Measurements from ENCODE around the gene ST3GAL2.

Gene ST3GAL2

DNA sequence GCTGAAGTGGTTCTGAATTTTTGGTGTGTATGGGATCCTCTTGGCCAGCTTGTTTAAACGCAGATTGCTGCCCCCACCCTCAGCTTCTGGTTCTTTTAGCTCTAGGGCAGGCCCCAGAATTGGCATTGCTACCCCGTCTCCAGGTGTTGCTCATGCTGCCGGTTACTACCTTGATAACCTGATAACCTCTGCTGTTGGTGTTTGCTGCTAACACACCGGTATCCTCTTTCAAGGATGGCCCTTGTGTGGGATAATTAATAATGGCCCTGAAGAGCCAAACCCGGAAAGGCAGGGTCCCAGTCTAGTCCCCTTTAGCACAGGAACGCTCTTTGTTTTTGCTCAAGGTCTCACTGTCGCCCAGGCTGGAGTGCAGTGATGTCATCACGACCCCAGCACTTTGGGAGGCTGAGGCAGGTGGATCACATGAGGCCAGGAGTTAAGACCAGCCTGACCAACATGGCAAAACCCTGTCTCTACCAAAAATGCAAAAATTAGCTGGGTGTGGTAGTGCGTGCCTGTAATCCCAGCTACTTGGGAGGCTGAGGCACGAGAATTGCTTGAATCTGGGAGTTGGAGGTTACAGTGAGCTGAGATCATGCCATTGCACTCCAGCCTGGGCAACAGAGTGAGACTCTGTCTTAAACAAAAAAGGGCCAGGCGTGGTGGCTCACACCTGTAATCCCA is 1.3 kb upstream of the ST3GAL2 start:
- ChIA-PET POLR2A (ENCODE audit: low non-redundant PET) (interaction anchor here (0.5 kb wide), 1 partner anchor 11 kb away, joined by 6 read pairs; no protein-coding TSS in a partner anchor), CTCF (interaction anchor here (0.6 to 1.4 kb wide), 2 partner anchors 31 to 1139 kb away, joined by 3 read pairs; no protein-coding TSS in a partner anchor)
- no peak for DNase-seq (ENCODE audit: low spot score)
- TF ChIP-seq, protein P1, sequence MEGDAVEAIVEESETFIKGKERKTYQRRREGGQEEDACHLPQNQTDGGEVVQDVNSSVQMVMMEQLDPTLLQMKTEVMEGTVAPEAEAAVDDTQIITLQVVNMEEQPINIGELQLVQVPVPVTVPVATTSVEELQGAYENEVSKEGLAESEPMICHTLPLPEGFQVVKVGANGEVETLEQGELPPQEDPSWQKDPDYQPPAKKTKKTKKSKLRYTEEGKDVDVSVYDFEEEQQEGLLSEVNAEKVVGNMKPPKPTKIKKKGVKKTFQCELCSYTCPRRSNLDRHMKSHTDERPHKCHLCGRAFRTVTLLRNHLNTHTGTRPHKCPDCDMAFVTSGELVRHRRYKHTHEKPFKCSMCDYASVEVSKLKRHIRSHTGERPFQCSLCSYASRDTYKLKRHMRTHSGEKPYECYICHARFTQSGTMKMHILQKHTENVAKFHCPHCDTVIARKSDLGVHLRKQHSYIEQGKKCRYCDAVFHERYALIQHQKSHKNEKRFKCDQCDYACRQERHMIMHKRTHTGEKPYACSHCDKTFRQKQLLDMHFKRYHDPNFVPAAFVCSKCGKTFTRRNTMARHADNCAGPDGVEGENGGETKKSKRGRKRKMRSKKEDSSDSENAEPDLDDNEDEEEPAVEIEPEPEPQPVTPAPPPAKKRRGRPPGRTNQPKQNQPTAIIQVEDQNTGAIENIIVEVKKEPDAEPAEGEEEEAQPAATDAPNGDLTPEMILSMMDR (conservative IDR thresholded peaks at IDR 0.05; ENCODE audit: low read depth), result no peak
- H3K27ac ChIP-seq, result peak overlapping the region; percentile 80

DNA sequence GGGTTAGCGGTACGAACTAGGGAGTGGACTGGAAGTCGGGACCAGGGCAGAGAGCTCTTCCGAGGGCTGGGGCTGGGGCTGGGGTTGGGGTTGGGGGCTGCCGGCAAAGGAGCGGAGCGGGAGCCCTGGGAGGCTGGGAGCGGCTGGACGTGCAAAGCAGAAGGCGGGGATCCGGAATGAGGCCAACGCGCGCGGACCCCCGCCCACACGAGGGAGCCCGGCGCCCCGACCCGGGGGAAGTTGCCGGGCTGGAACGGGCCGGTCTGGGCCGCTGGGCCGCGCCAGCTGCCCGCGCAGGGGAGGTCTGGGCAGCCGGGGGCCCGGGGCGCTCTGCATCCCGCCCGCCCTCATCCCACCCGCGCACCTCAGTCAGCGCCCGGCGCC is 323 bp downstream of the ST3GAL2 start:
- DNase-seq (ENCODE audit: low spot score), result no peak
- ChIA-PET POLR2A (ENCODE audit: low non-redundant PET) (interaction anchor here (0.6 to 2.3 kb wide), 2 partner anchors 16 to 58 kb away, joined by 7 to 11 read pairs; partner anchors contain the start of gene FCSK), CTCF (interaction anchor here (1.1 to 1.3 kb wide), 2 partner anchors 14 to 58 kb away, joined by 5 read pairs; no protein-coding TSS in a partner anchor)
- TF ChIP-seq, protein P1 (conservative IDR thresholded peaks at IDR 0.05; ENCODE audit: low read depth), result no peak
- peak overlapping the region; percentile 80 for H3K27ac ChIP-seq

DNA sequence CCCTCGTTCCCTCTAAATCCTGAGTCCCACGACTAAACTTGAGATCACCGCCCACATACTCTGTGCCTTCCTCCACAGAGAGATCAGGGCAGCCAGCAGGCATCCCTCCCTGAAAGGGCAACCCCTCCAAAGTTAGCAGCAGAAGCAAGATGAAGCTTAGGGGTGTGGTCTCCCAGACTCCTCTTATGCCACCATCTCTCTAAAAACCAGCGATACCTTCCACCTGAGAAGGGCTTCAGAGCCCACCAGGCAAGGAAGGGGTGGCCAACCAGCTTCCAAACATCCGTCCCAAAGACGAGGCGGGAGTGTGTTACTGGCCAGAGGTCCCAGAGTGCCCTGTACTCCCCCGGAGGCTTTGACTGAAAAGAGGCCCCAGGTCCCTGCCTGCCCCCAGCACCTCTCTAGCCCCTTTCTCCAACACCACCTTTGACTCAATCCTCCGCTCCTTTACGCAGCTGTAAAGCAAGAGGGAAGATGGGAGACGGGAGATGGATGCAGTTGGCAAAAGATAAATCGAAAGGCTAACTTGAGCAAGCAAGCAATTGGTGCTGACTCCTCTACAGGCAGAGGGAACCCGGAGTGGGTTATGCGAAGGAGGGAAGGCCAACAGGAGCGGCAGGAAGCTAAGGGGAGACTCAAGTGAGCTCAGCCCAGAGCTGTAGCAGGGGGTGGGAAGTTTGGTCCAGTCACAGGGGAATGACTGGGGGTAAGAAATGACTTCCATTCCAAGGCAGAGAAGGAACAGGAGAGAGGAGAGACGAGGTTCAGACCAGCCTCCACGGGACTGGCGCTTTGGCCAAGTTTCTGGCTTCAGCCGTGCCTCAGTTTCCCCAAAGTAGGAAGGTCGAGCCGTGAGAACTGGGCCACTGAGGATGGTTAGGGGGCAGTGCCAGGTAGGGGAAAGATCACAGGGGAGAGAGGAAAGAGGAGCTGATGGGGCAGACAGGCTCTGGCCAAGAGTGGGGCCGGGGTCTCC is 1.0 kb downstream of the ST3GAL2 start:
- DNase-seq (ENCODE audit: low spot score), result no peak
- ChIA-PET CTCF (interaction anchor here (0.5 to 1.3 kb wide), 4 partner anchors 13 to 87 kb away, joined by 3 to 5 read pairs (median 5); no protein-coding TSS in a partner anchor), POLR2A (ENCODE audit: low non-redundant PET) (interaction anchor here (2.3 kb wide), 1 partner anchor 57 kb away, joined by 11 read pairs; no protein-coding TSS in a partner anchor)
- TF ChIP-seq, protein P1 (conservative IDR thresholded peaks at IDR 0.05; ENCODE audit: low read depth), result no peak
- H3K27ac ChIP-seq, result peak overlapping the region; percentile 80

DNA sequence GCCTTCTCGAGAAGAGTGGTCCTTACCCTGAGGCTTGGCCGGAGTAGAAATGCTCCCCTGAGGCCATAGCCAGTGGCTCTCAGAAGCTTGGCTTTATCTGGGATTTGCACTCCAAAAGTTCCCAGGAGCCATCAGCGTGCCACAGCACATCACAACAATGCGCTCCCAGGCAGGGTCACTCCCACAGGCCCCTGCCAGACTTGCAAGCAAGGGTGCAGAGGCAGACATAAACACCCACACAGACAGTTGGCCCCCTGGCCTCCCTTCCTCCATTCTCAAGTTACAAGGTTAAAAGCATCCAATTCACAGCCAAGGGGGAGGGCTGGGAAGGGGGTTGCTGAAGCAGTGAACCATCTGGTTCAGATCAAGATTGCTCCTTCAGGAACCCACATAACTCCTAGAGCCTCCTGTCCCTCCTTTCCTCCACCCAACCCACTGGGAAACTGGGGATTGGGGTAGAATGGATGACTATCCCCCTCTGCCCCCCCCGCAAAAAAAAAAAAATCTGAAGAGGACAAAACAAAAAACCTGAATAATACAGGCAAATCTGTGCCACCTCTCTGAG is 1.8 kb downstream of the ST3GAL2 start:
- H3K27ac ChIP-seq, result peak overlapping the region; percentile 80
- CTCF ChIA-PET, result interaction anchor here (0.5 to 1.3 kb wide), 2 partner anchors 12 to 87 kb away, joined by 5 read pairs; no protein-coding TSS in a partner anchor
- TF ChIP-seq, protein P1 (conservative IDR thresholded peaks at IDR 0.05; ENCODE audit: low read depth), result no peak
- no peak for DNase-seq (ENCODE audit: low spot score)
- POLR2A ChIA-PET (ENCODE audit: low non-redundant PET), result no interaction called here

DNA sequence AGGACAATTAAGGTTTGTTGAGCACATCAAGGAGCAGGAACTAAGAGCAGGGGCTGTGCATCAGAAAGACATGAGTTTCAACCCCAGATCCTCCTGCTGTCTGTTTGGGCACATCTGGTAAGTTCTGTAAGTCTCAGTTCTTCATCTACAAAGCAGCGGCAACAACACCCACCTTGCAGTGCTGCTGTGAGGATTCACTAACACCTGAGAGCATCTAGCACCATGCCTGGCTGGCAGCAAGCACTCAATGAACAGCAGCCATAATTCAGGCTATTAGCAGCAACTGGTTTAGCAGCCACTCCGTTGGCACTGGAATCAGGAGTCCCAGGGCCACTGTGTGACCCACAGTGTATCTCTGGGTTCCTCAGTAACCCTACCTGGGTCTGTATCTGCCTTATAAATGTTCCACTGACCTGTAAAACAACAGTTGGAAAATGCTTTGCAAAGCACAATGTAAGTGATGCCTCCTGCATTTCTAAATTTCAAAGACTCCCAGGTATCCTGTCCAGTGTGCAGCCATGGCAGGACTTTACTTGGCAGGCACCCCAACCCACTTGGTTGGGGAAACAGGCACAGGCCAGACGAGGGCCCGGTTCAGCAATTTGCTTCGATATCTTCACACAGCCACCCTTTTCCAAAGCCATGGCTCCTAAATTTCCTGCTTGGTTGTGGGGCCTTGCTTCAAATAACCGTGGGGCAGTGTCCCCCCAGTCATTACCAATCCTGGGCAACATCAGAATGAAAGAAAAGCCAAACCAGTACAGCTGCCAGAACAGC is 4.2 kb downstream of the ST3GAL2 start:
- peak overlapping the region; percentile 81 for H3K27ac ChIP-seq
- POLR2A ChIA-PET (ENCODE audit: low non-redundant PET), result interaction anchor here (0.7 kb wide), 1 partner anchor 316 kb away, joined by 4 read pairs; no protein-coding TSS in a partner anchor
- TF ChIP-seq, protein P1 (conservative IDR thresholded peaks at IDR 0.05; ENCODE audit: low read depth), result no peak
- no peak for DNase-seq (ENCODE audit: low spot score)
- CTCF ChIA-PET, result no interaction called here

Data from RWPE1 (cell line).